WTC11 (cell line): Measurements from ENCODE around the gene ROBO1.

ENCODE experiments used
- ATF1 ChIP-seq: sonication (generic); formaldehyde crosslinking; IDR thresholded peaks from 2 replicates; pipeline ENCODE4 v1.8.1; 2023; ENCODE audit warnings: mild to moderate bottlenecking, moderate library complexity, missing genetic modification reagents
- CREM ChIP-seq: sonication (generic); formaldehyde crosslinking; IDR thresholded peaks from 2 replicates; pipeline ENCODE4 v1.8.1; 2022; ENCODE audit warnings: mild to moderate bottlenecking, missing genetic modification reagents, moderate library complexity
- CTCF ChIP-seq: fragments of 200-600 bp; IDR thresholded peaks from 2 replicates; pipeline ENCODE4 v1.8.0; 2022; ENCODE audit warnings: antibody characterized with exemption
- ESRRA ChIP-seq: sonication (generic); formaldehyde crosslinking; IDR thresholded peaks from 2 replicates; pipeline ENCODE4 v1.8.1; 2022; ENCODE audit warnings: mild to moderate bottlenecking, missing genetic modification reagents, borderline replicate concordance
- ETV6 ChIP-seq: sonication (generic); formaldehyde crosslinking; IDR thresholded peaks from 2 replicates; pipeline ENCODE4 v1.8.1; 2022; ENCODE audit warnings: mild to moderate bottlenecking, missing genetic modification reagents
- IRF2 ChIP-seq: sonication (generic); formaldehyde crosslinking; IDR thresholded peaks from 2 replicates; pipeline ENCODE4 v1.8.0; 2022; ENCODE audit warnings: low read depth, missing genetic modification reagents, borderline replicate concordance
- JUN ChIP-seq: sonication (generic); formaldehyde crosslinking; IDR thresholded peaks from 2 replicates; pipeline ENCODE4 v1.8.0; 2023; ENCODE audit warnings: mild to moderate bottlenecking, missing genetic modification reagents
- SMAD3 ChIP-seq: sonication (generic); formaldehyde crosslinking; IDR thresholded peaks from 2 replicates; pipeline ENCODE4 v1.8.0; 2022; ENCODE audit warnings: missing genetic modification reagents, mild to moderate bottlenecking, borderline replicate concordance
- ZNF281 ChIP-seq: sonication (generic); formaldehyde crosslinking; IDR thresholded peaks from 2 replicates; pipeline ENCODE4 v1.8.0; 2023; ENCODE audit warnings: mild to moderate bottlenecking, missing genetic modification reagents
- ZNF317 ChIP-seq: sonication (generic); formaldehyde crosslinking; IDR thresholded peaks from 2 replicates; pipeline ENCODE4 v1.8.1; 2023; ENCODE audit warnings: low read depth, mild to moderate bottlenecking, moderate library complexity, missing genetic modification reagents, borderline replicate concordance

GRCh38 chr3:79354179-79354688 is 413.6 kb downstream of the ROBO1 start:
- TF ChIP-seq CTCF (no peak), ZNF317 (CRISPR knock-in tag) (no peak), JUN (CRISPR knock-in tag) (no peak), CREM (CRISPR knock-in tag) (no peak), ETV6 (no peak), IRF2 (CRISPR knock-in tag) (no peak), SMAD3 (no peak), ZNF281 (CRISPR knock-in tag) (no peak), ATF1 (CRISPR knock-in tag) (no peak), ESRRA (CRISPR knock-in tag) (no peak)
